ENCODE measurements around the gene ETV3L. TPM values are rescaled to one million over a fixed set of nuclear protein-coding genes. Genes with fewer than 3 reads are reported as not detected.
A peak's percentile ranks its signal among the peaks of the same experiment; 100 is the strongest.

ETV3L gene
- total and polyA plus RNA-seq, 5 donors from 2014 or later = not detected

DNA sequence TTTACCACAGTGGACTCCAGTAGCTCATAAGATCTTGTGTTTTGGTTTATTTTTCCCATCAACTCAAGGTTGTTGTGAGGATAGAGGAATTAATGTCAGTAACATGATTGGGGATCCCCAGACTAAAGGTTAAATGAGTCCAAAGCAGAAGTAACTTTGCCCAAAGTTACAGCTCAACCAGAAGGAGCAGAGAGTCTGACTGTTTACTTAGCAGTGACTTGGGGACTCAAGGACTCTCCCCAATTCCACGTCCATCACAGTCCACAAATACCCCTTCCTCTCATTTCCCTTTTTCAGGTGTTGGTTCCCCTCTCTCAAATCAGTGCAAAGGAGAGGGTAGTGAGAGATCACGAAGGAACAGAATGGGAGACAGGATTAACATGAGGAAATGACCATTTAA is 42.6 kb upstream of the ETV3L start:
- no peak overlapping the region for H3K27ac ChIP-seq (ENCODE audit: insufficient read depth, low read length, poor library complexity, severe bottlenecking)
- Mint-ChIP-seq H3K27me3 (peaks cover 22% of the 10 kb centered on the region), H3K36me3 (no peaks in the 10 kb centered on the region), H3K4me1 (peaks cover 10 to 29% (median 17%) of the 10 kb centered on the region in 4 donors), H3K27ac (no peak overlapping the region), H3K9me3 (no peaks in the 10 kb centered on the region), H3K4me3 (no peak overlapping the region)
- H3K4me3 ChIP-seq (ENCODE audit: low read depth, low read length) = no peak overlapping the region
- ATAC-seq (ENCODE audit: low read depth in 2 of 2) = no peak
- DNase-seq = no peak
- H3K9me3 ChIP-seq (ENCODE audit: control insufficient read depth in 2 of 2, low read length in 2 of 2) = no peaks in the 10 kb centered on the region
- H3K36me3 ChIP-seq (ENCODE audit: control insufficient read depth, insufficient read depth, low read length) = no peaks in the 10 kb centered on the region
- peaks cover 16% of the 10 kb centered on the region for H3K4me1 ChIP-seq (ENCODE audit: control insufficient read depth, insufficient read depth, low read length, poor library complexity, severe bottlenecking)
- peaks cover 11% of the 10 kb centered on the region for H3K27me3 ChIP-seq (ENCODE audit: control insufficient read depth, insufficient read depth, low read length)

DNA sequence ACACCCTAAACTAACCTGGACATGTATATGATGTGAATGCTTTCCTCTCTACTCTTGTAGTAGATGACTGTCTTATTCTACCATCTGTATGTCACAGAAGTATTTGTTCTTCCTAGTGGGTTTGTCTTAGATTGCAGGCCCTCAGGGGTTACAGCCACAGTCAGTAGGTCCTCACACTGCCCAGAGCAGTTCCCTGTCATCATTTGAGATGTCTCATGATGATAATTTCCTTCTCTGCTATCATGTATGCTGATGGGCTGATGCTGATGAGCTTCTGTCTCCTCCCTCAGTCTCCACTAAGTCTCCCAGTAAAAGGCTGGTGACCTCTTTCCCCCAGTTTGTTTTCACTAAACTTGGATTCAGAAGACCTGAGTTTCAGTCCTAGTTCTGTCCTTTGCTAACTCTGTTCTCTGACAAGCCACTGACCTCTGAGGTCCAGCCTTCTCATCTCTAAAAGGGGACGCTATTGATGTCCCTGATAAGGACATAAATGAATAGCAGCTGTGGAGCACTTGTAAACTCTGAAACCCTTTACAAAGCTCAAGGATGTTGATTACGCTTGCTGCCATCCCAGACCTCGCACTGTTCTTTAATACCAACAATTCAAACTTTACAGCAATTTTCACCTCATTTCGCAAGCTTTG is 41.7 kb upstream of the ETV3L start:
- Mint-ChIP-seq H3K27ac (peak overlapping the region; percentile 26 to 96 (median 42)), H3K4me3 (peak overlapping the region in 1 of 4 donors; percentile 88), H3K36me3 (peaks cover 4% of the 10 kb centered on the region), H3K27me3 (peaks cover 22% of the 10 kb centered on the region), H3K4me1 (peaks cover 17 to 38% (median 24%) of the 10 kb centered on the region in 4 donors), H3K9me3 (no peaks in the 10 kb centered on the region)
- ATAC-seq (ENCODE audit: low read depth in 2 of 2) = no peak
- DNase-seq = no peak
- no peak overlapping the region for H3K4me3 ChIP-seq (ENCODE audit: low read depth, low read length)
- no peaks in the 10 kb centered on the region for H3K36me3 ChIP-seq (ENCODE audit: control insufficient read depth, insufficient read depth, low read length)
- H3K9me3 ChIP-seq (ENCODE audit: control insufficient read depth in 2 of 2, low read length in 2 of 2) = no peaks in the 10 kb centered on the region
- H3K27me3 ChIP-seq (ENCODE audit: control insufficient read depth, insufficient read depth, low read length) = peaks cover 4% of the 10 kb centered on the region
- H3K27ac ChIP-seq (ENCODE audit: insufficient read depth, low read length, poor library complexity, severe bottlenecking) = no peak overlapping the region
- H3K4me1 ChIP-seq (ENCODE audit: control insufficient read depth, insufficient read depth, low read length, poor library complexity, severe bottlenecking) = peaks cover 24% of the 10 kb centered on the region

DNA sequence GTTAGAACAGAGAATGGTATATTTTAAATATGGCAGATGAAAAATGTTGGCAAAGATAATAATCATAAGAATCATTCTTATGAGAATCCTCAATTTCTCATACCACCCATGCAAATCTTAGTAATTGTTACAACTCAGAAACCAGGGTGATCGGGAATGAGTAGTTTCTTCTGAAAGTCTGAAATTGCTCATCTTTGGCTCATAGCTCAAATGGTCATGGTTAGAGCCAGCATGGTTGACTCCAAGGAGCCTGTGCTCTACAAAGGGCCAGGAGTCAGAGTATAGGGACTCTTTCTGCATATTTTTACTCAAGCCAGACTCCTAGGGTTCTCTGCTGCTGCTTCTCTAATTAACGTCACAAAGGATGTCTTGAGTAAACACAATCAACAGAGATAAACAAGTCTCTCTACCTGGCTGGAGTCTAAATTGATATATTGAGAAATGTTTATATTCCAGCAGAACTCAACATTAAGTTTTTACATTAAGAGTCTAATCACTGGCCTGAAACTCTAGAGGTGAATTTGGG is 40.5 kb upstream of the ETV3L start:
- no peaks in the 10 kb centered on the region for H3K9me3 Mint-ChIP-seq
- no peaks in the 10 kb centered on the region for H3K9me3 ChIP-seq (ENCODE audit: control insufficient read depth in 2 of 2, low read length in 2 of 2)
- peaks cover 22% of the 10 kb centered on the region for H3K27me3 Mint-ChIP-seq
- peaks cover 5% of the 10 kb centered on the region for H3K36me3 ChIP-seq (ENCODE audit: control insufficient read depth, insufficient read depth, low read length)
- peak overlapping the region in 3 of 4 donors; percentile 14 to 95 (median 88) for H3K4me3 Mint-ChIP-seq
- no peak overlapping the region for H3K27ac ChIP-seq (ENCODE audit: insufficient read depth, low read length, poor library complexity, severe bottlenecking)
- H3K4me1 ChIP-seq (ENCODE audit: control insufficient read depth, insufficient read depth, low read length, poor library complexity, severe bottlenecking) = peaks cover 35% of the 10 kb centered on the region
- no peak for DNase-seq
- peak overlapping the region; percentile 42 to 96 (median 65) for H3K27ac Mint-ChIP-seq
- no peak overlapping the region for H3K4me3 ChIP-seq (ENCODE audit: low read depth, low read length)
- peaks cover 18 to 44% (median 35%) of the 10 kb centered on the region in 4 donors for H3K4me1 Mint-ChIP-seq
- peaks cover 11% of the 10 kb centered on the region for H3K36me3 Mint-ChIP-seq
- H3K27me3 ChIP-seq (ENCODE audit: control insufficient read depth, insufficient read depth, low read length) = peaks cover 2% of the 10 kb centered on the region
- no peak for ATAC-seq (ENCODE audit: low read depth in 2 of 2)

DNA sequence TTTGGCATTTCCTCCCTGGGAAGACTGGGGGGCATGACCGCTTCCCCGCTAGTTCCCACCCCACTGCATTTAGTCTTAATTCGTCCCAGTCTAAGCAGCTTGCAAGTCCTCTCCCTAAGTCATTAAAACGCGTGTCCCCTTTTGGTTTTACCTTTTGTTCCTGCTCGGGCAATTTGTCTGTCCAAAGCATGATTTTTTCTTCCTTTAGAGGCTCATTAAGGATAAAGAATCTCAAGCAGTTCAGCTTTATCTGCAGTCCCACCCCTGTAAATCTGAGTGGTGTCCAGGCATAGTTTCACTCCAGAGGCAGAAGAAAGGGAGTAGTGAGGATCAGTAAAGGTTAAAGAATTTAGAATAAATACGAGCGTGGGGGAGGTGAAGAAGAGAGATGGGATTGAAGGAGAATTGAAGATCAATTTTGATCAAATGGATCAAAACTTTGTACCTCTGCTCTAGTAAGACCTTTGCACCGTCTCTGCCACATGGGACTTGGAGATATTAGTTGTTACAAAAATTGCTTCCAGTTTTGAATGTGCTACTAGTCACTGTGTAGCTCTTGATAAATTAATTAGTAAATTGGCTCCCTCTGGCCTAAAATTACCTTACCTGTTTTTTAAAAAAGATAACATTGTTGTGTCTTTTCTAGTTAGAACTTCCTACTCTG is 39.6 kb upstream of the ETV3L start:
- Histone ChIP-seq H3K36me3 (ENCODE audit: control insufficient read depth, insufficient read depth, low read length) (peaks cover 14% of the 10 kb centered on the region), H3K27ac (ENCODE audit: insufficient read depth, low read length, poor library complexity, severe bottlenecking) (peak overlapping the region; percentile 94), H3K4me1 (ENCODE audit: control insufficient read depth, insufficient read depth, low read length, poor library complexity, severe bottlenecking) (peaks cover 43% of the 10 kb centered on the region), H3K9me3 (ENCODE audit: control insufficient read depth in 2 of 2, low read length in 2 of 2) (no peaks in the 10 kb centered on the region), H3K27me3 (ENCODE audit: control insufficient read depth, insufficient read depth, low read length) (no peaks in the 10 kb centered on the region), H3K4me3 (ENCODE audit: low read depth, low read length) (peak overlapping the region; percentile 70)
- ATAC-seq (ENCODE audit: low read depth in 2 of 2) (no peak), DNase-seq (no peak)
- Mint-ChIP-seq H3K4me3 (peak overlapping the region; percentile 88 to 97 (median 94)), H3K27me3 (peaks cover 16% of the 10 kb centered on the region), H3K4me1 (peaks cover 24 to 54% (median 43%) of the 10 kb centered on the region in 4 donors), H3K9me3 (no peaks in the 10 kb centered on the region), H3K36me3 (peaks cover 19% of the 10 kb centered on the region), H3K27ac (peak overlapping the region; percentile 89 to 97 (median 96))

DNA sequence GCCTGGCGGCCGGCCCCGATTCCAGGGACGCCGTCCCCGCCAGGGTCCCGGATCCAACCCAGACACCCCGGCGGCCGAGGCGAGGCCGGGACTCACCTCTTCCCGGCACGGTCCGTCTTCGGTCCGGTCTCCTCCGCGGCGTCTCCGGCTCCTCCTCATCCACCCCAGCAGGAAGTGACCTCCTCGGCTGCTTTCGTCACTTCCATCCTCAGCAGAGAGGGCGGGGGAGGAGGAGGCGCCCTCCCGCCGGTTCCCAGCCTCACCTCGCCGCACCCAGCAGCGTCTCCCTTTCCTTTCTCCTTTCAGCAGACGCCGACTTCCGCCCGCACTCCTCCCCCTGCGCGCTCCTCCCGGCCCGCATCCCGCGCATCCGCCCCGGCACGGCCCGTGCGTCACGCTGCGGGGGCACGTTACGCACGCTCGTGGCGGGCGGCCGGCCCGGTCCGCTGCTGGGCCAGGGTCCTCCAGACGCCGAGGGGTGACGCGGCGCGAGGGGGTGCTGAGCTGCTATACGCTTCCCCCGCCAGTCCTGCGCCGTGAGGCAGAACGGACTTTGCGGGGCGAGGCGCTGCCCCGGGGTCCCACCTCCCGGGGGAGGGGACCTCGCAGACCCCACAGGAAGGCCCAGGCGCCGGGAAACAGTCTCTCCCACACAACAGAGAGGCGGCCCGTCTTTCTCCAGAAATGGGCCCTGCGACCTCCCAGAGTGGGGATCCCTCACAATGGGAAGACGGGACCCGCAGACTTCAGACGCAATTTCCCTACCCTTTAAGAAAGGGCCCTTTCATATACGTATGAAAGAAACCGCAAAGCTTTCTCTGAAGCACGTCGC is 38.8 kb upstream of the ETV3L start, which contains the start of gene ETV3:
TSS of gene ETV3 (minus strand) at position 176 of the 832 bp plus-strand sequence. CDS start 2,043 bp downstream, outside the sequence.
- ATAC-seq (ENCODE audit: low read depth in 2 of 2) = peak; percentile 84 to 88
- peak within 1 kb of the TSS; percentile 89 to 97 (median 96) for H3K27ac Mint-ChIP-seq
- no peaks in the 10 kb centered on the region for H3K9me3 Mint-ChIP-seq

DNA sequence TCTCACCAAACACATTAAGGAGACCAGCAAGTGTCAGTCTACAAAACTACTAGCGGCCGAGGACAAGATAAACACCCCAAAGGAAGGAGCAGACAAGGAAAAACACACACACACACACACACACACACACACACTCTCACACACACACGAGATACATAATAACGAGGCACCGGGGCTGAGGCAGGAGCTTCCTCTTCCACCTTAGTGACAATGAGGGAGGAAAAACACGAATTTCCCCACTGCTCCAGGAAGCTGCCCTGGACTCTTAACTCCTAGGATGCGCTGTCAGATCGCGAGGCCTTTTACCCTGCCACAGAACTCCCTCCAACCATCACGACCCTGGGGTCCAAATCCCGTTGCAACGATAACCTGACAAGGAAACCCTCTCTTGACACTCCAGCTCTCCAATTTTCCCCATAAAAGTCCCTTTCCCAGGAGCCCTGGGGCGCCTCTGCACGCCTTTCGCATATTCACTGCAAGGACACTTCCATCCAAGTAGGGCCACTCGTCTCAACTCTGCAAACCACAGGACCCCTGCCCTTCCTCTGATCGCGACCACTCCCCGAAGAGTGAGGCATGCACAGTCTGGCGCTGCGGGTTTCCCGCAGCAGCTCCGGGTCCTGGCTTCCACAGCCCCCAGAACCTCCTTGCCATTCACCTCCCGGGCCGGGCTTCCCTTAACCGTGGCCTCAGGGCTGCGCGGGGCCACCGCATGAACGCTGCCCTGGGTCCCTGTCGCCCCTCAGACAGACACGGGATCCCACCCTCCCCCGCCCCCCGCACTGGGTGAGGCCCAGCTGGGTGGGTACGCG is 38.0 kb upstream of the ETV3L start:
- ATAC-seq (ENCODE audit: low read depth in 2 of 2) = peak in 1 of 2 donors; percentile 3
- Histone ChIP-seq H3K36me3 (ENCODE audit: control insufficient read depth, insufficient read depth, low read length) (peaks cover 21% of the 10 kb centered on the region), H3K27me3 (ENCODE audit: control insufficient read depth, insufficient read depth, low read length) (no peaks in the 10 kb centered on the region), H3K4me3 (ENCODE audit: low read depth, low read length) (peak overlapping the region; percentile 92), H3K4me1 (ENCODE audit: control insufficient read depth, insufficient read depth, low read length, poor library complexity, severe bottlenecking) (peaks cover 59% of the 10 kb centered on the region), H3K9me3 (ENCODE audit: control insufficient read depth in 2 of 2, low read length in 2 of 2) (no peaks in the 10 kb centered on the region), H3K27ac (ENCODE audit: insufficient read depth, low read length, poor library complexity, severe bottlenecking) (peak overlapping the region; percentile 94)
- Mint-ChIP-seq H3K36me3 (peaks cover 27% of the 10 kb centered on the region), H3K4me1 (peaks cover 38 to 70% (median 59%) of the 10 kb centered on the region in 4 donors), H3K27ac (peak overlapping the region; percentile 85 to 96 (median 88)), H3K4me3 (peak overlapping the region; percentile 88 to 98 (median 96)), H3K9me3 (no peaks in the 10 kb centered on the region), H3K27me3 (peaks cover 4% of the 10 kb centered on the region)
- peak in 1 of 3 donors; percentile 36 for DNase-seq

More for the DNA sequence above, 38.8 kb upstream of the ETV3L start, which contains the start of gene ETV3:
- H3K4me3 Mint-ChIP-seq = peak within 1 kb of the TSS; percentile 88 to 98 (median 96)
- peaks cover 9% of the 10 kb centered on the region for H3K27me3 Mint-ChIP-seq
- Histone ChIP-seq H3K9me3 (ENCODE audit: control insufficient read depth in 2 of 2, low read length in 2 of 2) (no peaks in the 10 kb centered on the region), H3K27me3 (ENCODE audit: control insufficient read depth, insufficient read depth, low read length) (no peaks in the 10 kb centered on the region), H3K4me3 (ENCODE audit: low read depth, low read length) (peak within 1 kb of the TSS; percentile 92), H3K36me3 (ENCODE audit: control insufficient read depth, insufficient read depth, low read length) (peaks cover 17% of the 10 kb centered on the region), H3K4me1 (ENCODE audit: control insufficient read depth, insufficient read depth, low read length, poor library complexity, severe bottlenecking) (peaks cover 51% of the 10 kb centered on the region), H3K27ac (ENCODE audit: insufficient read depth, low read length, poor library complexity, severe bottlenecking) (peak within 1 kb of the TSS; percentile 94)
- peaks cover 30 to 61% (median 51%) of the 10 kb centered on the region in 4 donors for H3K4me1 Mint-ChIP-seq
- H3K36me3 Mint-ChIP-seq = peaks cover 23% of the 10 kb centered on the region
- peak; percentile 86 to 94 (median 87) for DNase-seq

Measured in CD4-positive, CD25-positive, alpha-beta regulatory T cell (primary cell).